HG03045 (cell line): ENCODE results near the gene COX7A2.

Experiments
- ATAC-seq: cut with Tn5 transposase; IDR thresholded peaks from one replicate; pipeline ENCODE4 v1.9.1; 2021; ENCODE audit warnings: mild to moderate bottlenecking, moderate library complexity; ENCODE audit not compliant: unreplicated experiment

The COX7A2 gene

DNA sequence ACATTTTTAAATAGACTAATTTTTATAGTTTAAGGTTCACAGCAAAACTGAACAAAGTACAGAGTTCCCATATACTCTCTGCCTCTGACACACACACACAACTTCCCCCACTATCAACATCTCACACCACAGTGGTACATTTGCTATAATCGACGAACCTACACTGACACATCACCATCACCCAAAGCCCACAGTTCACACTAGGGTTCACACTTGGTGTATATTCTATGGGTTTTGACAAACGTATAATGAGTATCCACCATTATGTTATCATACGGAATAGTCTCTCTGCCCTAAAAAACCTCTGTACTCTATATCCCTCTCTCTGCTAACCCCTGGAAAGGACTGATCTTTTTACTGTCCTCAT, 25.4 kb upstream of the COX7A2 start:
- ATAC-seq: no peak

- ATAC-seq: no peak
These were observed 24.8 kb upstream of the COX7A2 start for GRCh38 chr6:75268121-75268987.

GRCh38 chr6:75267461-75267860, 23.9 kb upstream of the COX7A2 start:
- ATAC-seq: no peak

DNA sequence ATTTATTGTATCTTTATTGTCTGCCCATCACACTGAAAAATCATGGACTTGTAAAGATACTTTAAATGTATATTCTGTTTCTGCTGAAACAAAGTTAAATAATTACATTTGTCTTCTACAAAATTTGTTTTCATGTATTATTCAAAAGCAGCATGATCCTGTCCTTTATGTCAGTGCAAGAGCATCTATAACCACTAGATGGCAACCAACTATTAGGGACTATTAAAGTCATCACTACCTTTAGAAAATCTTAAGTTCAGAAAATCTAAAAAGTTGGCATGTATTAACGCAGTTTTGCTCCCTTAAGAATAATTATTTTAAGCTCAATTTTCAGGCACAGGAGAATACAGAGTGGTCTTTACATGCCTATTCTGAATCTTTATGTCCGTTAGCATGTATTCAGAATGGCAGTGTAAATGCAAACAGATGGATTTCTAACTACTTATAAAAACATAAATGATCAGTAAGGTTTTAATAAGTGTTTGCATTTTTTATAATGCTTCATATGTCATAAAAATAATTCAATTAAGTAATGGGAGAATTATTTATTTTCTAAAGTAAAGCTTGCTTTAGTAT, 23.2 kb upstream of the COX7A2 start:
- no peak for ATAC-seq

DNA sequence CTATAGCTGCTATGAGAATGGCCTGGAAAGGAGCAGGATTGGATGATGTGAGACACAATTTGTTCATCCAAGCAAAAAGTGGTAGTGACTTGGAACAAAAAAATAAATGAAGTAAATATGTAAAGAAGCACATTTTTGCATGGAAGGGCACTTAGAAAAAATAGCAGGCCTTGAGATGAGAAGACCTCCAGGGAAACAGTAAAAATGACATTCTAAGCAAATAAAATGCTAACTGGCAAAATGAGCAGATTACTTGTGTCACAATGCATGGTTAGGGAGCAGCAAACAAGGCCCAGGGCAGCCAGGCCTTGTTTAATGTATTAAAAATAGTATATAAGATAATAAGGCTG, 19.8 kb upstream of the COX7A2 start:
- no peak for ATAC-seq

DNA sequence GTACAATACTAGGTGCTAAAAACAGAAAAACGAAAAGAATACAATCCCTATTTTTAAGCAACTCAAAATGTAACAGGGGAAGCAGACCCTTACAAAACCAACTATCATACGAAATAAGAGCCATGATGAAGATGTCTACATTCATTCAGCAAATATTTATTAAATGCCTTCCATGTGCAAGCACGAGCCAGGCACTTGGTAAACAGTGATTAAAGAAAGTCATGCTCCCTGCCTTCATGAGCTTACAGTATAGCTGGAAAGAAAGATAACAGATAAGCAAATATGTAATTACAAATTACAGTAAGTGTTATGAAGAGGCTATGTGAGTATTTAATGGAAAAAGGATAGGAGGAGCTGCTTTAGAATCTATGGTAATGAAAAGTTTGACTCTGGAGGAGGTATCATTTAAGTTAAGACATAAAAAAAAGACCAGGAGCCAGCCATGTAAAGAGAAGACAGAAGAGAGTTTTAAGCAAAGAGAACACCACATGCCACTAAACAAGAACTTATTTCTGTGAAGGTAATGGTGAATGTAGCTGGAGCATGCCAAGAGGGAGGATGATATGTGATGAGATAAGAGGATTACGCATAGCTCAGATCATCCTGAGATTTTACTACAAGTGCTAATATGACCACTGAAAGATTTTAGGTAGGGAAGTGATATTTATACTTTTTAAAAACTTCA, 19.3 kb upstream of the COX7A2 start:
- no peak for ATAC-seq

- ATAC-seq: no peak
These were observed 17.7 kb upstream of the COX7A2 start for GRCh38 chr6:75261299-75261698.

DNA sequence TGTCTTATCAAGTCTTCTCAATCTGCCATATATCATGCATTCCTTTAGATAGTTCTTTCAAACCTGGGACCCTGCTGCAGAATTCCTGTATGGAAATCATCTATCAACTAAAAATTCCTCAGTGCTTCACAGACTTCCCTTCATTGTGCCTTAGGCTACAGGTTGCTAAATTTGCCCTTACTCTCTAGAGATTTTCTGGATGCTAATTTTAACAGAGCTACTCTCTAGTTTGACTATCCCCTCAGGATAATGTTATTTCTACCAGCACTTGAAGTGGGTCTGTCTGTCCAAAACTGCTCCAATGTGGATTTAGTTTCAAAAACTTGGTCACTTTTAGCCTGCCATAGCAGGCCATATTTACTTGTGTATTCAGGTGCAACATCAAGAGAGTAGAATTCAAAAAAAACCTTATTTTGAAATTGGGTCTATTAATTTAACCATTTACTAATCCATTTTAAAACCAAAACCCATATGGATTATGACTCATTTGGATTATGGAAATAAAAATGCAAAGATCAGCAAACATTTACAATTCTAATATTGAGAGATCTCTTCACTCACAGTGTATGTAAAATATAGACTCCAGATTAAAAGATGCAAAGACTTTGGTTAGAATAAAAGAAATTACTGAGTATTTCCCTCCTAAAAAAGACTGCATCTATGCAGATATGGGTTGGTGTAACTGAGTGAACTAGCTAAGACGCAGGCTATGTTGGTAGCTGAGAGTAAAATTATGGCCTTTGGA, 13.9 kb upstream of the COX7A2 start:
- no peak for ATAC-seq

- no peak for ATAC-seq
These were observed 7.0 kb upstream of the COX7A2 start for GRCh38 chr6:75250552-75250951.

DNA sequence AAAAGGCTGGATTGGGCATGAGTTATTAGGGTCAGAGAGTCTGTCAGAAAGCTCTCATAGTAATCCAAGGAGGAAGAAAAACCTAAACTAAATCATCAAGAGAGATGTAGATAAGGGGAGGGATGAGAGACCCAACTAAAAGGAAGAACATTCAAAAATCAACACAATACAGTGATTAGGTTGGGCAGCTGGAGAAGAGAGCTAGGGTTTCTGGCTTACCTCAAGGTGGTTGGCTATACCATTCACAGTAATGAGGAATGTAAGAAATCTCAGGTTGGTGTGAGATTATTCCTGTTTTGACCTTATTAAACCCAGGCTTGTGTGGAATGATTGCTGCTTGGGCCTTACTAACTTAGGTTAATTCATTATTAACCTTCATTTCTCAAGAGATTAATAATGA, 6.2 kb upstream of the COX7A2 start:
- no peak for ATAC-seq

- ATAC-seq: no peak
These were observed 2.8 kb upstream of the COX7A2 start for GRCh38 chr6:75246386-75246785.

DNA sequence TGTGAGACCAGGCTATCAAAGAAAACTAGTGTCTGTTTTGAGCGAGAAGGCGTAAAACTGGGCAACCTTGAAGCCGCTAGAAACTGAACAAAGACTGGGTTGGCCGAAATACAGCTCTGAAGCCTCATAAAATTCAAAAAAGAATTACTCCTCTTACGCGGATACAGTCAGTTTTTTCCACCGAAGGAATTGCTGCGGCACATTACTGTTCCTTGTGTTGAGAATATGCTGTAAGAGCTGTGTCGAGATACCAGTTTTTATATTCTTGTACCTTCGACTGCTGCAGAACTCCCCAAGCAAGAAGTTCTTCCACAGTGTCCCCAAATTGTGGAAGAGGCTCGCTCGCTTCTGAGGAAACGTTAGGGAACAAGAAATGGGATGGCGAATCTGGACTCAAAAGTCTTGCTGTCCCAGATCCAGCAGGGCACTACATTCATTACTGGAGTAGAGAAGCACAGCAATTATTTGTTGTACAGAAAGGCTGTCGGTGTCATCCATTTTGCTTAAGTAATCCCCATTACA, 523 bp upstream of the COX7A2 start:
- ATAC-seq: peak; percentile 17

- ATAC-seq: no peak
These were observed 7.0 kb downstream of the COX7A2 start for GRCh38 chr6:75236630-75237029.

DNA sequence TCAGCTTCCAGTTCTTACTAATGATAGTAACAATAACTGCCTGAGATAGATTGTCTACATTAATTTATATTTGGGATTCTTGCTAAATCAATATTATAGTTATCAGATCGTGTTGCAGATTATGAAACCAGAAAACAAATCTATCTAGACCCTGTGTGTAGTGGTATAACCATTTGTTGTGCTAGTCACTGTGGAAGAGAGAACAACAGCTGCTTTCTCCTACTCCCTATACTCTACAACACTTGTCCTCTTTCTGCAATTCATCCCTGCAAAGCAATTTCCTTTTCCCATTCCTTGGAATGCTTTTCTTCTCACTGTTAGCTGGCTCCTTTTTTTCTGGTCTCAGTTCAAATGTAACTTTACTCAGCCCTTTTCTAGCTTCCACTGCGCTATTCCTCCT, 8.3 kb downstream of the COX7A2 start:
- ATAC-seq: no peak

DNA sequence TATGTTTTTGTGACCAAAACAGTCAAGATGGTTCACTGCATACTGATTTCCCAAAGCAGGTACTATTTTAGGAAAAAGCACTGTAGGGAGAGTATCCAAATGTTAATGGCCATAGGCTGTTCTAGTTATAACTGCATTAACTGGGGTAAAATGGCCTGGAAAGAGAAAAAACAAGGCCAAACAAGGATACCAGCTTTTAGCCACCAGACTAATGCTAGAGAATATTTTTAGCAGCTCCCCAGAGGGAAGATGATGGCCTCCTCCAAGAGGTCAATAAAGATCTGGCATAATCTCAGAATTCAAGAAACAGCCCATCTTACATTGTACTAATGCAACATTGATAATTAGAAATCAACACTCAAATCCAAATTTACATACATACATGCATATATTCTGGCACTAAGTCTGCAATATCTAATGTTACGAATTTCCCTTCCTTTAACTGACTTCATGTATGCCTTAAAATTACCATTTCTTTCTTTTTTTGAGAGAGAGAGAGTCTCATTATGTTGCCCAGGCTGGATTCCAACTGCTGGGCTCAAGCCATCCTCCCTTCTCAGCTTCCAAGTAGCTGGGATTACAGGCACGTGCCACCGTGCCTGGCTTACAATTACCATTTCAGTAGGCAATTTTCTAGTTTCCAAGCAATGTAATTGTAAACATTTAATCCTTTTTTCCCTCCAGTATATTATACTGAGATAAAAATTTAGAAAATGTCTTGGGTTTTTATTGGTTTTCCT, 9.3 kb downstream of the COX7A2 start:
- no peak for ATAC-seq

DNA sequence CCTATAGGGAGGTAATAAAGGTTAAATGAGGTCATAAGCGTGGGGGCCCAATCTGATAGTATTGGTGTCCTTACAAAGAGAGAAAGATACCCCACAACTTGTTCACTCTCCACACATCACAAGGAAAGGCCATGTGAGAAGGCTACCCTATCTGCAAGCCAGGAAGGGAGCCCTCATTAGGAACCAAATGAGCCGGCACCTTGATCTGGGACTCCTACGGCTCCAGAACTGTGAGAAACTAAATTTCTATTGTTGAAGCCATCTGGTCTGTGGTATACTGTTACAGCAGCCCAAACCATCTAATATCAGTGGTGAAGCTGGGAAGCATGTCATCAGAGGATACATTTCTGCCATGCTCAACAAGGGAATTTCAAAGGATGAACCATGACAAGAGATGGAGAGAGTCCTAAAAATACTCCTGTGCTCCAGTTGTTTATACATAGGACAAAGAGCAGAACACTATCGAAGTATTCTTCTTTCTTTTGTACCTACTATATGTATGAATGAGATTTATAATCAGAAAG, 10.4 kb downstream of the COX7A2 start:
- no peak for ATAC-seq

DNA sequence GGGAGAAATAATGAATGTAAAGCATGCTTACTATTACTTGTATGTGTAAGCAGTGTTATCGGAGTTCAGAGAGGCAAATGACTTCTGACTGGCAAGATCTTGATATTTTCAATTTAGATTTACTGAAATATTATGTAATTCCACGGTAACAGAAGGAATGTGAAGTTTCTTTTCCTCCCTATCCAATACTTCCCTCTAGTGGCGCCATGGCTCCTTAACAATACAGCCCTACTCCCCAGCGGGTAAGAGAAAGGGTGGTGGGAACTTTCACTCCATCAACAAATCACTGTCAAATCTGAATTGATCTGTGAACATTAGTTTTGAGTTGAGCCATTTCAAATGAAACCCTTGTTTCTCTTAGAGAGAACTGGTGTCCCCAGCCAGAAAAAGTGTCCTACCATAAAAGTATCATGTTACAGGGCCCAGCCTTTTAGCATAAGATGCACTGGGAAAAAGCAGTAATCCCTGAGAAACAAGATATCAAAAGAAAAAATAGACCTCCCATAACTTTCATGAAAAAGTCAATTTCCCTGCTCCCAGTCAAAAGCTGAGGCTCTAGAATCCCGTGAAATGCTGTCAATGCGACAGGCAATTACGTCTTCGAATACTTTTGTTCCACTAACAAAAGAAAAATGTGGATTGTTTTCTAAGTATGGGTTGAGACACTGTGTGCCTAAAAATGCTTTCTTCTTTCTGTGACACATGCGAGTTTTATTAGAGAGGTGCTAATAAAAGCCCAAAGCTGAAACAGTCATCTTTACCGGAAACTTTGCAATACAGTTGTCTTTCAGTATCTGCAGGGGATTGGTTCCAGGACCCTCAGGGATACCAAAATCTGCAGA, 12.9 kb downstream of the COX7A2 start:
- no peak for ATAC-seq

DNA sequence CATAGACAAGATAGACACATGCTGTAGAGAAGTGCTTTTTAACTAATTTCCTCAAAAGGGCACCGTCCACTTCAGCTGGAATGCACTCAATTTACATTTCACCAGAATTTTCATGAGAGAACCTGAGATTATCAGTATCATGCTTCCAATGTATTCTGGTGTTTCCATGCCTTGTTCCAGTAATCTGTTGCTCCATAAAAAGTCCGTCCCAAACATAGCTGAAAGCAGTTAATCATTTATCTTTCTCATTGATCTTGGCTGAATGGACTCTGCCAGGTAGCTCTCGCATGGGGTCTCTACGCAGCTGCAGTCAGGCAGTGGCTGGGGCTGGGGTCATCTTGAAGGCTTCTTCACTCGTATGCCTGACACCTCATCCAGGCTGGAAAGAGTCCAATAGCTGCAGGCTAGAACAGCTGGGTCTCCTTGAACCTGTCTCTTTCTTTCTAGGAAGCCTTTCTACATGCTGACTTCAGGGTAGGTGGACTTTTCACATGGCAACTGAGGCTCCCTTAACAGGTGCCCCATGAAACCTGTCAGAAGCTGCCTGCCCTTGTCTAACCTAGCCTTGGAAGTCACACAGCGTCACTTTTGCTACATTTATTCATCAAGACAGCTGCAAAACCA, 19.2 kb downstream of the COX7A2 start:
- ATAC-seq: no peak

GRCh38 chr6:75223428-75223827, 20.2 kb downstream of the COX7A2 start:
- ATAC-seq: no peak
